ENCODE measurements around the gene TSTD2. TPM values are rescaled to one million over a fixed set of nuclear protein-coding genes. Genes with fewer than 3 reads are reported as not detected.
A peak's percentile ranks its signal among the peaks of the same experiment; 100 is the strongest.

The TSTD2 gene
- polyA plus RNA-seq, 3 donors = 1.2 to 11.4 (median 2.4) TPM

GRCh38 chr9:97675655-97676054 is 42.5 kb upstream of the TSTD2 start:
- no peak overlapping the region for H3K4me2 ChIP-seq (replicated peaks; ENCODE audit: extremely low read depth, low read length, poor library complexity, severe bottlenecking)
- no CpG with 5 or more reads among the region's 3 CpGs for WGBS (ENCODE audit: insufficient coverage)
- intact Hi-C loops (cut with micrococcal nuclease) = no loop called here

GRCh38 chr9:97673922-97674321 is 40.8 kb upstream of the TSTD2 start:
- H3K27ac Mint-ChIP-seq = peak overlapping the region in 1 of 7 donors; percentile 4
- 100% methylated on average over 2 of the region's 3 CpGs for WGBS (ENCODE audit: insufficient coverage)

More at GRCh38 chr9:97675655-97676054, 42.5 kb upstream of the TSTD2 start:
- Histone ChIP-seq H3K27me3 (ENCODE audit: control insufficient read depth in 2 of 2, insufficient read depth in 2 of 2, low read length in 2 of 2) (no peaks in the 10 kb centered on the region), H3K9me3 (replicated peaks in 1 of 2; ENCODE audit: control insufficient read depth in 1 of 2, insufficient read depth in 1 of 2, low read length in 2 of 2) (no peaks in the 10 kb centered on the region), H3K9ac (ENCODE audit: insufficient read depth, low read length, poor library complexity, severe bottlenecking) (no peak overlapping the region), H3K36me3 (replicated peaks in 1 of 2; ENCODE audit: control insufficient read depth in 1 of 2, insufficient read depth in 2 of 2, low read length in 2 of 2) (peaks cover 85 to 100% of the 10 kb centered on the region in 2 donors), H4K20me1 (ENCODE audit: insufficient read depth, low read length) (peaks cover 10% of the 10 kb centered on the region), H2AFZ (ENCODE audit: insufficient read depth, low read depth, low read length, poor library complexity, severe bottlenecking) (no peak overlapping the region), H3K79me2 (ENCODE audit: insufficient read depth, low read length) (no peaks in the 10 kb centered on the region), H3K4me3 (replicated peaks in 1 of 3; ENCODE audit: low read depth in 2 of 3, low read length in 3 of 3) (no peak overlapping the region), H3K4me1 (ENCODE audit: control insufficient read depth in 1 of 2, insufficient read depth in 2 of 2, low read length in 2 of 2) (no peaks in the 10 kb centered on the region), H3K27ac (ENCODE audit: low read depth in 1 of 2, low read length in 2 of 2) (no peak overlapping the region)
- Mint-ChIP-seq H3K4me3 (no peak overlapping the region), H3K27ac (peak overlapping the region in 1 of 7 donors; percentile 15), H3K36me3 (peaks cover 80 to 96% of the 10 kb centered on the region in 2 donors), H3K4me1 (no peaks in the 10 kb centered on the region), H3K27me3 (ENCODE audit: low read depth in 3 of 3) (no peaks in the 10 kb centered on the region), H3K9me3 (no peaks in the 10 kb centered on the region)
- TF ChIP-seq CTCF (IDR thresholded peaks at IDR 0.05) = no peak
- no peak for DNase-seq

More at GRCh38 chr9:97673922-97674321, 40.8 kb upstream of the TSTD2 start:
- no peak for DNase-seq
- no peak overlapping the region for H3K4me3 Mint-ChIP-seq
- peaks cover 10% of the 10 kb centered on the region for H4K20me1 ChIP-seq (ENCODE audit: insufficient read depth, low read length)
- no peaks in the 10 kb centered on the region for H3K9me3 Mint-ChIP-seq
- intact Hi-C loops (cut with micrococcal nuclease) = no loop called here
- no peaks in the 10 kb centered on the region for H3K27me3 ChIP-seq (ENCODE audit: control insufficient read depth in 2 of 2, insufficient read depth in 2 of 2, low read length in 2 of 2)
- no peak overlapping the region for H3K27ac ChIP-seq (ENCODE audit: low read depth in 1 of 2, low read length in 2 of 2)
- no peaks in the 10 kb centered on the region for H3K4me1 Mint-ChIP-seq
- H2AFZ ChIP-seq (ENCODE audit: insufficient read depth, low read depth, low read length, poor library complexity, severe bottlenecking) = no peak overlapping the region
- H3K4me1 ChIP-seq (ENCODE audit: control insufficient read depth in 1 of 2, insufficient read depth in 2 of 2, low read length in 2 of 2) = no peaks in the 10 kb centered on the region
- no peak overlapping the region for H3K4me2 ChIP-seq (replicated peaks; ENCODE audit: extremely low read depth, low read length, poor library complexity, severe bottlenecking)
- no peak overlapping the region for H3K4me3 ChIP-seq (replicated peaks in 1 of 3; ENCODE audit: low read depth in 2 of 3, low read length in 3 of 3)
- no peak for TF ChIP-seq CTCF (IDR thresholded peaks at IDR 0.05)
- H3K36me3 Mint-ChIP-seq = peaks cover 81 to 96% of the 10 kb centered on the region in 2 donors
- H3K9ac ChIP-seq (ENCODE audit: insufficient read depth, low read length, poor library complexity, severe bottlenecking) = no peak overlapping the region
- no peaks in the 10 kb centered on the region for H3K9me3 ChIP-seq (replicated peaks in 1 of 2; ENCODE audit: control insufficient read depth in 1 of 2, insufficient read depth in 1 of 2, low read length in 2 of 2)
- no peaks in the 10 kb centered on the region for H3K79me2 ChIP-seq (ENCODE audit: insufficient read depth, low read length)
- H3K36me3 ChIP-seq (replicated peaks in 1 of 2; ENCODE audit: control insufficient read depth in 1 of 2, insufficient read depth in 2 of 2, low read length in 2 of 2) = peaks cover 94 to 100% of the 10 kb centered on the region in 2 donors
- no peaks in the 10 kb centered on the region for H3K27me3 Mint-ChIP-seq (ENCODE audit: low read depth in 3 of 3)
